ENCODE data around the gene HAPLN1. TPM values are rescaled to one million over a fixed set of nuclear protein-coding genes. Genes with fewer than 3 reads are reported as not detected.

HAPLN1 gene
- total RNA-seq, 6 experiments from 2014 or later = 10.2 to 118 (median 112) TPM

DNA sequence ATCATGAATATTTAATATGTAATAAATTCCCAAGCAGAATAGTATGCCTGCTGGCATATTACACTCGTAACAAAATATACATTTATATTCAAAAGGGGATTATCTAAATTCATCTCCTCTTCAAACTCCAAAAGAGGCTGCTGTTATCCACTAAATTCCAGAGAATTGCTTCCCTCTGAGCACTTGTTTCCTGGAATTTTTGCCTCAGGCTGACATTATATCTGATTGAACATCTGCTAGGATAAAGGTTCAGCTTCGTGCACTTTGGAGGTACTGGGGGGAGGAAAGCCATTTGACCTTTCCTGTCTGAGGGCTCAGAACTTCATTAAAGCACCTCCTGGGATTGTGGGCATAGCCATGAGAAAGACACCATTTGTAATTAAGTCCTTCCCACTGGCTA, 4.3 kb upstream of the HAPLN1 start:
- Mint-ChIP-seq H3K9me3 (no peaks in the 10 kb centered on the region), H3K36me3 (ENCODE audit: low read depth) (no peaks in the 10 kb centered on the region), H3K4me1 (ENCODE audit: low read depth) (peaks cover 39% of the 10 kb centered on the region), H3K4me3 (no peak overlapping the region), H3K27ac (no peak overlapping the region), H3K27me3 (ENCODE audit: insufficient read depth) (peaks cover 29% of the 10 kb centered on the region; the same call in 1 of the 2 replicates)
- DNase-seq = no peak
- TF ChIP-seq, protein P1, sequence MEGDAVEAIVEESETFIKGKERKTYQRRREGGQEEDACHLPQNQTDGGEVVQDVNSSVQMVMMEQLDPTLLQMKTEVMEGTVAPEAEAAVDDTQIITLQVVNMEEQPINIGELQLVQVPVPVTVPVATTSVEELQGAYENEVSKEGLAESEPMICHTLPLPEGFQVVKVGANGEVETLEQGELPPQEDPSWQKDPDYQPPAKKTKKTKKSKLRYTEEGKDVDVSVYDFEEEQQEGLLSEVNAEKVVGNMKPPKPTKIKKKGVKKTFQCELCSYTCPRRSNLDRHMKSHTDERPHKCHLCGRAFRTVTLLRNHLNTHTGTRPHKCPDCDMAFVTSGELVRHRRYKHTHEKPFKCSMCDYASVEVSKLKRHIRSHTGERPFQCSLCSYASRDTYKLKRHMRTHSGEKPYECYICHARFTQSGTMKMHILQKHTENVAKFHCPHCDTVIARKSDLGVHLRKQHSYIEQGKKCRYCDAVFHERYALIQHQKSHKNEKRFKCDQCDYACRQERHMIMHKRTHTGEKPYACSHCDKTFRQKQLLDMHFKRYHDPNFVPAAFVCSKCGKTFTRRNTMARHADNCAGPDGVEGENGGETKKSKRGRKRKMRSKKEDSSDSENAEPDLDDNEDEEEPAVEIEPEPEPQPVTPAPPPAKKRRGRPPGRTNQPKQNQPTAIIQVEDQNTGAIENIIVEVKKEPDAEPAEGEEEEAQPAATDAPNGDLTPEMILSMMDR (IDR thresholded peaks at IDR 0.05) = no peak

DNA sequence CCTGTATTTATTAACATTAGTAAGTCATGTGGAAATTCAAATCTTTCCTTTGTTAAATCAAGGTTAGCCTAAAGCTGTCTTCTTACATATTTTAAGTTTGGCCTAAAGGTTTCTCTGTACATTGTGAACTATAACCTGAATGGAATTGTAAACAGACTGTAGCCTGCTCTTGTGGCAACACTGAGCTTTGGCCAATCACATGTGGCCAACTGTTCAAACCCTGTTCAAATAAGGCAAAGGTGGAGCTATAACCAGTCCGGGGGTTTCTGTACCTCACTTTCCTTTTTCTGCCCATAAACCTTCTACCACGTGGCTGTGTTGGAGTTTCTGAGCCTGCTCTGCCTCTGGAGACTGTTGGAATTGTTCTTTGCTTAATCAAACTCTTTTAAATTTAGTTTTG, 3.3 kb upstream of the HAPLN1 start:
- Mint-ChIP-seq H3K27ac (no peak overlapping the region), H3K9me3 (no peaks in the 10 kb centered on the region), H3K4me3 (no peak overlapping the region), H3K27me3 (ENCODE audit: insufficient read depth) (peaks cover 29% of the 10 kb centered on the region; the same call in 1 of the 2 replicates), H3K36me3 (ENCODE audit: low read depth) (no peaks in the 10 kb centered on the region), H3K4me1 (ENCODE audit: low read depth) (peaks cover 39% of the 10 kb centered on the region)
- DNase-seq = no peak
- TF ChIP-seq, protein P1 (IDR thresholded peaks at IDR 0.05) = no peak

DNA sequence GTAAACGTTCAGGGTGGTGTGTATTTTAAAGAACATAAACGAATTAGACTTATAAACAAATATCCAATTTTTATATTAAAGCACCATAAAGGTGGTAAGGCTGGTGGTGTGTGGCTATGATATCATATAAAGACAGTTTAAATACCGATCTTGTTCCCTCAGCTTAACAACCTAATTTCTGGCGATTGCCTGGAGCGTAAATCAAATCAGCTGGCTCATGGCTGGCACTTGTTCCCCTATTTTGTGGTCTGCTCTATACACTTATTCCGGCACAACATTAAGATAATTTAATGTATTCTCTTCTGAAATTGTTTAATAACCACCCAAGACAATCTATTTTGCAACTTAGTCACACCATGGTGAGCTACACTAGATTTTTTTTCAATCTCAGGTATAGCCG, 2.4 kb upstream of the HAPLN1 start:
- peak overlapping the region; percentile 86; the same call in 1 of the 2 replicates for H3K4me3 Mint-ChIP-seq
- no peaks in the 10 kb centered on the region for H3K36me3 Mint-ChIP-seq (ENCODE audit: low read depth)
- TF ChIP-seq, protein P1 (IDR thresholded peaks at IDR 0.05) = no peak
- H3K27ac Mint-ChIP-seq = no peak overlapping the region
- H3K4me1 Mint-ChIP-seq (ENCODE audit: low read depth) = peaks cover 39% of the 10 kb centered on the region
- peaks cover 29% of the 10 kb centered on the region; the same call in 1 of the 2 replicates for H3K27me3 Mint-ChIP-seq (ENCODE audit: insufficient read depth)
- H3K9me3 Mint-ChIP-seq = no peaks in the 10 kb centered on the region
- DNase-seq = no peak

DNA sequence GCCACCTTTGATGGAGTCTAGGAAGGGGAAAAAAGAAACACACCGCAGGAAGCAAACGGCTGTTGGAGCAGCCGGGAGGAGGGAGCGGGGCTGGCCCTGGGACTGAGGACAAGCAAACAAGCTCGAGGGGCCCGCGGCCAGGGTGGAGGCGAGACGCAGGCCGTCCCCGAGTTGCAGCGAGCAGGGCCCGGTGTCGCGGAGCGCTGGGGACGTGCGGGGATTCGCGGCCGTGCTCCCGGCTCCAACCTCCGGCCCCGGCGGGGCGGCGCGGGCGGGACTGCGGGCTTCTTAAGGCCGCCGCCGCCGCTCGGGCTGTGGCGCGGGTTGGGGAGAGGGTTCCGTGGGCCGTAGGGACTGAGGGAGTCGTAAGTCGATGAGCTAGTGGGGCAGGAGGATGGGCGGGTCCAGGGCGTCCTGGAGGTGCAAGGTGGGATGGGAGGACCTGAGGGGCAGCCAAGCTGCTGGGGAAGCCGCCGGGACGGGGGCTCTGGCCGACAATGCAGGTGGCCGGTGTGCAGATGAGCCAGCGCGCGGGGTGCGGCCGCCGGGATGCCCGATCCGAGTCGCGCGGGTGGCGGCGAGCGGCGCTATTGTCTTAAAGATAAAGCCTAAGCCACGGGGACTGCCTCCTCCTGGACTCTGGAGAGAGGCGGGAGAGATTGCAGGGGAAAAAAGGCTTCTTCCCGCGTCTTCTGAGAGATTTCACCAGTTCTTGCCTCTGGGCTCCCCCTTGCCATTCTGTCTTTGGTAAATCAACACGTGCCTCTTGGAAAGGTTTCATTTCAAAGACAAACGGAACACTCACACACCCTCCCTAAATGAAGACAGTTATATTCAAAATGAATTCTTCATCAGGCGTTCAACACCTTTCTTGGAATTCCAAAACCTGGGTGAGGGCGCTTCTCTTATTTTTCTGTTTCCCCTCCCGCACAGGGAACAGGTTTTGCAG, 1.6 kb upstream of the HAPLN1 start:
- peak; percentile 8 for DNase-seq
- Mint-ChIP-seq H3K4me1 (ENCODE audit: low read depth) (peaks cover 36% of the 10 kb centered on the region), H3K27ac (peak overlapping the region; percentile 79; the same call in 1 of the 2 replicates), H3K4me3 (peak overlapping the region; percentile 86), H3K9me3 (no peaks in the 10 kb centered on the region), H3K27me3 (ENCODE audit: insufficient read depth) (peaks cover 29% of the 10 kb centered on the region; the same call in 1 of the 2 replicates), H3K36me3 (ENCODE audit: low read depth) (no peaks in the 10 kb centered on the region)
- TF ChIP-seq, protein P1 (IDR thresholded peaks at IDR 0.05) = peak; percentile 29

DNA sequence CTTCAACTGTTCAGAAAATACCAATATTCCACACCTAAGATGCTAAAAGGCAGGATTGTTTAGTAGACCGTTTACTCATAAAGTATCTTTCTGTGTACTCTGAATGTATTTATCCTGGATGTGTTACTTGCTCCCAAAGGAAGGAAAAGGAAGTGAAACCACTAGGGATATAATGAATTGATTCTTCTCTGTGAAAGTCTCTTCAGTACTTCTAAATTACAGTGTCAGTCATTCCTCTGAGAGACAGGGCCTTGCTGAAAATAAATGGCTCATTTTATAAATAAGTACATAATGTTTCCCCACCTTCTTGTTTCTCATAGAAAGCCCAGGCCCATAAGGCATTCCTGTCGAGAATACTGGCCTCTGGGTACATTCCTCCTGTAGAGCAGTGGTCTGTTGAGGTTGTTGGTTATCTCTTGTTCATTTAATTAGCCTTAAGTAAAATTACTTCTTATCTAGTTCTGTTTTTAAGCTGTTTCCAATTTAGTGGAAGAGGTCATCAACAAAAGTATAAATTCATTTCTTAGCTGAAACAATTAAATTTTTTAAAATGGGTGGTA, 1.6 kb downstream of the HAPLN1 start:
- H3K4me1 Mint-ChIP-seq (ENCODE audit: low read depth) = peaks cover 26% of the 10 kb centered on the region

More for the DNA sequence above, 1.6 kb downstream of the HAPLN1 start:
- Mint-ChIP-seq H3K4me3 (peak overlapping the region; percentile 86), H3K9me3 (no peaks in the 10 kb centered on the region), H3K27ac (peak overlapping the region; percentile 3; the same call in 1 of the 2 replicates), H3K36me3 (ENCODE audit: low read depth) (no peaks in the 10 kb centered on the region), H3K27me3 (ENCODE audit: insufficient read depth) (peaks cover 29% of the 10 kb centered on the region; the same call in 1 of the 2 replicates)
- DNase-seq = no peak
- TF ChIP-seq, protein P1 (IDR thresholded peaks at IDR 0.05) = no peak

Measured in HFFc6 (cell line).